ENCODE data around the gene NRXN2. TPM values are rescaled to one million over a fixed set of nuclear protein-coding genes. Genes with fewer than 3 reads are reported as not detected.

The NRXN2 gene
- polyA plus RNA-seq, 4 donors: 0.45 to 8.9 (median 2.7) TPM

DNA sequence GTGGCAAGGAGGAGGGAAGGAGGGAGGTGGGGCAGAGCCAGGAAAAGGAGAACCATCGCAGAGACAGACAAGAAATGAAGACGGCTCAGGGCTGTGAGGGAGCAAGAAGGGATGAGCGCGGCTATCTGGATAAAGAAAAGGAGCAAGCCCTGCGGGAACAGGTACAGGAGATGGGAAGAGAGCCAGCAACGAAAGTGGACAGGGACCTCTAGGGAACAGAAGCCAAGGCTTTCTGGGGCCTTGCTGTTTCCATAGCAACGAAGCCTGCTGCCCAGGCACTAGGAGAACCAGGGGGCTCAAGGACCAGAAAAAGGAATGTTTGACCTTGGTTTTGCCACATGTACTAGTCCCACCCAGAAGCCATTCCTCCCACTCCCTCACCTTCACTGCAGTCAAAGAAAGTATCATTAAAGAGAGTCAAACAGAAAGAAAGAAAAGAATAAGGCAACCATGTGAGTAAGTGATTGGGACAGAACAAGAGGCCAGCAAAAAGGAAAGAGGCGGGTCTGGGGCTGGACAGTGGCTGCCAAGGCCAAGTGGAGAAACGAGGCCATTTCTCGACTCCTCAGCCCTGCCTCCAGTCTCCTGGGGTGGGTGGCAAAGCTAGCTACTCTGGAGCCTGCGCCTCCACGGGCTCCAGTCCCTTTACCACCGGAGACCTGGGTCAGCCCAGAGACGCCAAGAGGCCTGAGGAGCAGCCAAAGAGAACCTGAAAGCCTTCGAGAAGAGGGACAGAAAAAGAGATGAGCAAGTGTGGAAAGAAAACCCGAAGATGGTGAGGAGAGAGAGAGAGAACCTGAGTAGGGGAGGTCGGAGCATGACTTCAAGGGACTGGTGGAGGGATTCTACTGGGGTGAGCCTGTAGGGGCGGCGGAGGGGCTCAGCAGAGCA lies 35.1 kb downstream of the NRXN2 start:
- Histone ChIP-seq H3K27me3 (ENCODE audit: control insufficient read depth in 3 of 3, insufficient read depth in 3 of 3, low read length in 3 of 3) (peaks cover 0 to 43% (median 2%) of the 10 kb centered on the region in 3 donors), H3K27ac (ENCODE audit: low read depth in 1 of 3, low read length in 2 of 3) (no peak overlapping the region), H3K9me3 (ENCODE audit: control insufficient read depth in 2 of 2, insufficient read depth in 1 of 2, low read depth in 1 of 2, low read length in 1 of 2) (no peaks in the 10 kb centered on the region), H3K4me3 (ENCODE audit: low read depth in 1 of 3, low read length in 3 of 3) (no peak overlapping the region), H3K4me1 (ENCODE audit: control insufficient read depth in 3 of 3, insufficient read depth in 2 of 3, low read depth in 1 of 3, low read length in 2 of 3) (peaks cover 0 to 3% (median 0%) of the 10 kb centered on the region in 3 donors), H3K36me3 (ENCODE audit: control insufficient read depth in 3 of 3, insufficient read depth in 2 of 3, low read depth in 1 of 3, low read length in 3 of 3) (no peaks in the 10 kb centered on the region)
- DNase-seq: no peak
- no peak for FAIRE-seq
- 55 to 57% (median 56%) methylated on average over 19 of the region's 19 CpGs for WGBS, 3 donors

DNA sequence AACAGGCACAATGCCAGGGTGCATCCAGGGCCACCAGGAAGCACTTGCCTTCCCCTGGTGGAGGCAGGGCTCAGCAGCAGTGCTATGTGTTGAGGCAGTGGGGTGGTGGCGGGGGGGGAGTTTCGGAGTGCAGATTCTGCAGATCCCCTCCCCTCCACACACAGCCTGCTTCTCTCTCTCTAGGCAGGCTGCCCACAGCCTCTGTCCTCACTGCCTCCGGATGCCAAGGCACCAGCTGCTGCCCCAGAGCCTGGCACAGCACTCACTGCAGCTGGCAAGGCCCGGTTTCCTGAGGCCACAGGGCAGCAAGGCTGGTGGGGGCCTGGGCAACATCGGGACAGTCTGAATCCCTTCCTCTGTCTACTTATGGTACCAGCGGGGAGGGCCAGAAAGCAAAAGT lies 35.8 kb downstream of the NRXN2 start:
- Histone ChIP-seq H3K9me3 (ENCODE audit: control insufficient read depth in 2 of 2, insufficient read depth in 1 of 2, low read depth in 1 of 2, low read length in 1 of 2) (no peaks in the 10 kb centered on the region), H3K27me3 (ENCODE audit: control insufficient read depth in 3 of 3, insufficient read depth in 3 of 3, low read length in 3 of 3) (peaks cover 0 to 40% (median 0%) of the 10 kb centered on the region in 3 donors), H3K36me3 (ENCODE audit: control insufficient read depth in 3 of 3, insufficient read depth in 2 of 3, low read depth in 1 of 3, low read length in 3 of 3) (no peaks in the 10 kb centered on the region), H3K4me1 (ENCODE audit: control insufficient read depth in 3 of 3, insufficient read depth in 2 of 3, low read depth in 1 of 3, low read length in 2 of 3) (peaks cover 0 to 3% (median 0%) of the 10 kb centered on the region in 3 donors), H3K27ac (ENCODE audit: low read depth in 1 of 3, low read length in 2 of 3) (no peak overlapping the region), H3K4me3 (ENCODE audit: low read depth in 1 of 3, low read length in 3 of 3) (no peak overlapping the region)
- FAIRE-seq: no peak
- WGBS, 3 donors: 62 to 72% (median 66%) methylated on average over 6 of the region's 6 CpGs
- DNase-seq: no peak

DNA sequence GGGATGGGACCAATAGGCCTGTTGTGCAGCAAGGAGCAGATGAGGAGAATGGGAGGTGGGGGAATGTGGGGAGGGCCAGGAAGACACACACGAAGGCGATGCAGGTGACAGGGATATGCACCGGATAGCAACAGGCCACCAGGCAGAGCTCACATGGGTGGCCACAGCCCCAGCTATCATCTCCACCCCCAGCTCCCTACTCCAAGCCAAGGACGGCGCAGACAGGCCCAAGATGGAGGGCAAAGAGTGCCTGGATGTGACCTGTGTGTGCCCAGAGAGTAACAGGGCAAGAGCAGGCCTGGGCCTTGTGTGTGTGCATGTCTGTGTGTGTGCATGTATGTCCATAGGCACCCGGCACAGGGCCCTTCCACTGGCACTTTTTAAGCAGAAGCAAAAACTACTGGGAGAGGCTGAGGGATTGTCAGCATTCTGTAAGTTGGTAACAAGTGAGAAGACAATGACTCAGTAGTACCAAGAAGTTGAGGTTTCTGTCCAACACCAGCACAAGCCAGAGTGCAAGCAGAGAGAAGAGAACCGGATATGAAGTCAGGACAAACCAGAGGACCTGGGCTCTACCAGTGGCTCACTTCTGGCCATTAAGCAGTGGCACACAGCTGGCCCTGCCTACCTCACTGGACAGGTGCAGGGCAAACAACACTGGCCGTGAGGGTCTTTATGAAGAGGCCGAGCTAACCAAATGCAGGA lies 36.4 kb downstream of the NRXN2 start:
- H3K4me1 ChIP-seq (ENCODE audit: control insufficient read depth in 3 of 3, insufficient read depth in 2 of 3, low read depth in 1 of 3, low read length in 2 of 3): peaks cover 0 to 3% (median 0%) of the 10 kb centered on the region in 3 donors
- no peaks in the 10 kb centered on the region for H3K9me3 ChIP-seq (ENCODE audit: control insufficient read depth in 2 of 2, insufficient read depth in 1 of 2, low read depth in 1 of 2, low read length in 1 of 2)
- FAIRE-seq (no peak), DNase-seq (no peak)
- H3K36me3 ChIP-seq (ENCODE audit: control insufficient read depth in 3 of 3, insufficient read depth in 2 of 3, low read depth in 1 of 3, low read length in 3 of 3): no peaks in the 10 kb centered on the region
- H3K4me3 ChIP-seq (ENCODE audit: low read depth in 1 of 3, low read length in 3 of 3): no peak overlapping the region
- 85 to 91% (median 85%) methylated on average over 9 of the region's 9 CpGs for WGBS, 3 donors
- H3K27ac ChIP-seq (ENCODE audit: low read depth in 1 of 3, low read length in 2 of 3): no peak overlapping the region
- peaks cover 0 to 35% (median 0%) of the 10 kb centered on the region in 3 donors for H3K27me3 ChIP-seq (ENCODE audit: control insufficient read depth in 3 of 3, insufficient read depth in 3 of 3, low read length in 3 of 3)

DNA sequence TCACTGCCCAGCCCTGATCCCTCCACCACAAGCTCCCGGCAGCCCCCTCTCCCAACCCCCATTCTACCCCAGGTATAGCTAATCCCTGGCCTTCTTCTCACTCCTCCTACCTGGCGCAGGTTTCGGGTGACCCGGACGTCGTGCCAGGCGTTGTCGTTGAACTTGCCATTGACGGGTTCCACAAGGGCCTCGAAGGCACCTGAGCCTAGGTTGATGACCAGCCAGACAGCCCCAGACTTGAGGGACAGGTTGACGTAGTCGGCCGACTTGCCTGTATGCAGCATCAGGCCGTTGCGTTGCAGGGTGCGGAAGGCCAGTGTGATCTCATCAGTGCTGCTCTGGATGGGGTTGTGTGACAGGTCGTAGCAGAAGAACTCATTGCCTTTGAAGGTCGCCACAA lies 37.5 kb downstream of the NRXN2 start:
- DNase-seq: no peak
- 89 to 91% (median 89%) methylated on average over 18 of the region's 18 CpGs for whole genome bisulfite sequencing, 3 donors
- no peak overlapping the region for H3K4me3 ChIP-seq (ENCODE audit: low read depth in 1 of 3, low read length in 3 of 3)
- no peak overlapping the region for H3K27ac ChIP-seq (ENCODE audit: low read depth in 1 of 3, low read length in 2 of 3)
- H3K27me3 ChIP-seq (ENCODE audit: control insufficient read depth in 3 of 3, insufficient read depth in 3 of 3, low read length in 3 of 3): peaks cover 0 to 29% (median 0%) of the 10 kb centered on the region in 3 donors
- H3K36me3 ChIP-seq (ENCODE audit: control insufficient read depth in 3 of 3, insufficient read depth in 2 of 3, low read depth in 1 of 3, low read length in 3 of 3): no peaks in the 10 kb centered on the region
- H3K4me1 ChIP-seq (ENCODE audit: control insufficient read depth in 3 of 3, insufficient read depth in 2 of 3, low read depth in 1 of 3, low read length in 2 of 3): peaks cover 0 to 3% (median 0%) of the 10 kb centered on the region in 3 donors
- H3K9me3 ChIP-seq (ENCODE audit: control insufficient read depth in 2 of 2, insufficient read depth in 1 of 2, low read depth in 1 of 2, low read length in 1 of 2): no peaks in the 10 kb centered on the region
- FAIRE-seq: no peak

DNA sequence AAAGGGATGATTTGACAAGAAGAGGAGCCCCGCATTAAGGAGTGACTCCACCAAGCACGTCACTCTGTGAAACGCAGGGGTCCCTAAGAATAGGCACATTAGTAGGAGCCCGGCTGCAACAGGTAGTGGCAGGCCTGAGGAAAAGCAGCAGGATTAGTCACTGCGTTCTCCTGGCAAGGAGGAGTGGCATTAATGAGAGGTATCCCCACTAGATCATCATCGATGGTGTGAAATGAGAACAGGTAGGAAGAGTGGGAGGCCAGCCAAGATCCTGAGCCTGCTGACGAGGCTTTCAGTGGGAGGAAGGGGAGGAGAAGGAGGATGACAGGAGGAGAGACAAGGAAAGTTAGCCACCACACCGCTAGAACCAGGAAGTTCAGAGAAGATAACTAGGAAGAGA lies 38.6 kb downstream of the NRXN2 start:
- no peaks in the 10 kb centered on the region for H3K9me3 ChIP-seq (ENCODE audit: control insufficient read depth in 2 of 2, insufficient read depth in 1 of 2, low read depth in 1 of 2, low read length in 1 of 2)
- peaks cover 0 to 34% (median 0%) of the 10 kb centered on the region in 3 donors for H3K27me3 ChIP-seq (ENCODE audit: control insufficient read depth in 3 of 3, insufficient read depth in 3 of 3, low read length in 3 of 3)
- no peaks in the 10 kb centered on the region for H3K36me3 ChIP-seq (ENCODE audit: control insufficient read depth in 3 of 3, insufficient read depth in 2 of 3, low read depth in 1 of 3, low read length in 3 of 3)
- 46 to 67% (median 53%) methylated on average over 8 of the region's 8 CpGs for WGBS, 3 donors
- peaks cover 0 to 3% (median 0%) of the 10 kb centered on the region in 3 donors for H3K4me1 ChIP-seq (ENCODE audit: control insufficient read depth in 3 of 3, insufficient read depth in 2 of 3, low read depth in 1 of 3, low read length in 2 of 3)
- FAIRE-seq: no peak
- H3K27ac ChIP-seq (ENCODE audit: low read depth in 1 of 3, low read length in 2 of 3): no peak overlapping the region
- no peak overlapping the region for H3K4me3 ChIP-seq (ENCODE audit: low read depth in 1 of 3, low read length in 3 of 3)
- no peak for DNase-seq

DNA sequence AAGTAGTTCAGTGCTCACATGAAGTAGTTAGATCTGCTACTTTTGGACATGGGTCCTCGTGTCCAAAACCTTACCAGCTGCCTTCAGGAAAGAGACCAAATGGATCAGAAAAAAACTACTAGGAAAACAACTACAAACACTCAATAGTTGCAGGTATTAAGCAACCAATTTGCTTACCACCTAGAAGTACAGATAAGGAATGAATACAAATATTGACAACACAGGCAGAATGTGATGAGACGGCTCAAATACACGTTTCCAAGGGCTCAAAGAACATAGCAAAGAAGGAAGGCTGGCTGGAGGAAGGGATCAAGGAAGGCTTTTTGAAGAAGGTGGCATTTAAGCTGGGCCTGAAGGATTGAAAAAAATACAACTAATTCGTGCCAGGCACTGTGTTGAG lies 41.8 kb downstream of the NRXN2 start:
- Histone ChIP-seq H3K36me3 (ENCODE audit: control insufficient read depth in 3 of 3, insufficient read depth in 2 of 3, low read depth in 1 of 3, low read length in 3 of 3) (no peaks in the 10 kb centered on the region), H3K27ac (ENCODE audit: low read depth in 1 of 3, low read length in 2 of 3) (no peak overlapping the region), H3K9me3 (ENCODE audit: control insufficient read depth in 2 of 2, insufficient read depth in 1 of 2, low read depth in 1 of 2, low read length in 1 of 2) (no peaks in the 10 kb centered on the region), H3K4me3 (ENCODE audit: low read depth in 1 of 3, low read length in 3 of 3) (no peak overlapping the region), H3K4me1 (ENCODE audit: control insufficient read depth in 3 of 3, insufficient read depth in 2 of 3, low read depth in 1 of 3, low read length in 2 of 3) (no peaks in the 10 kb centered on the region), H3K27me3 (ENCODE audit: control insufficient read depth in 3 of 3, insufficient read depth in 3 of 3, low read length in 3 of 3) (peaks cover 0 to 60% (median 2%) of the 10 kb centered on the region in 3 donors)
- 19 to 56% (median 26%) methylated on average over 4 of the region's 4 CpGs for WGBS, 3 donors
- FAIRE-seq (no peak), DNase-seq (no peak)

DNA sequence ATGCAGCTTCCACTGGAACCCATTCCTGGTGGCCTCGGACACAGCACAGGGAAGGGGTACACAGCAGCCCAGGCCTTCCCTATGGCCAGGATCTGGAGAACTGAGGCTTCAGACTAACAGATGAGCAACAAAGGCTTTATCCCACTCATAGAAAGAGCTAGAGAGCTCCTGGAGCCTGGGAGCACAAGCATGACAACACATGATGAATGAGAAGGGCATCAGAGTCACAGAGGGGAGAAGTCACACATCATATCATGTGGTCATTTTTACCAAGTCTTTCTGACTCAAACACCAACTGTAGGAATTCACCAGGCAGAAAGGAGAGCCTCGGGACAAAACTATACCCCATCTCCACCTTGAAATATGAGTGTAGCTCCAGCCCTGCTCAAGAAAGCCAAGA lies 43.2 kb downstream of the NRXN2 start:
- FAIRE-seq: no peak

DNA sequence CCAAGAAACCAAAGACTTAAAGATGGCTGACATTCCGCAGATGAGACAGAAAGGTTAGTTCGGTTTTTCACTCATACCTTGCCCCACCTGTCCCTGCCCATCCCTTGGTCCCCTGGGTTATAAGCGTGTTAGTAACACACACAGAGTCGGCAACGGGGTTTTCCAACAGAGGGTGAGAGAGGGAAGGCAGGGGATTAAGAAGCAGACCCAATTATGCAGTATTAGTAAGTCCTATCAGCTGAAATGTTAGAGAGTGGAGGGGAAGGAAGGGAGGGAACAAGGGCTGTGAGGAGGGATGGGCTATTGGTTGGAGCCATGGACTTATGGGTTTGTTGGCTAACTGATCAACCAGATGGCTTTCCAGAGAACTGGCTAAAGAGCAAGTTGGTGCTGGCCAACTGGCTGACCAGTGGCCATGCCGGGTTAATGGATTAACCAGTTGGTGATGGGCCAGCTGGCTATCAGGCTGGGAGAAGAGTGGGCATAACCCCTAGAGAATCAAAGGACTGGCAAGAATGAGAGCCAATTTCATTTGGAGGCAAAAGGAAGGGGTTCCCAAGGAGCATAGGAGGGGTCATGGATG lies 45.5 kb downstream of the NRXN2 start:
- Histone ChIP-seq H3K27me3 (ENCODE audit: control insufficient read depth in 3 of 3, insufficient read depth in 3 of 3, low read length in 3 of 3) (peaks cover 0 to 59% (median 11%) of the 10 kb centered on the region in 3 donors), H3K9me3 (ENCODE audit: control insufficient read depth in 2 of 2, insufficient read depth in 1 of 2, low read depth in 1 of 2, low read length in 1 of 2) (no peaks in the 10 kb centered on the region), H3K4me1 (ENCODE audit: control insufficient read depth in 3 of 3, insufficient read depth in 2 of 3, low read depth in 1 of 3, low read length in 2 of 3) (peaks cover 0 to 16% (median 0%) of the 10 kb centered on the region in 3 donors), H3K4me3 (ENCODE audit: low read depth in 1 of 3, low read length in 3 of 3) (no peak overlapping the region), H3K27ac (ENCODE audit: low read depth in 1 of 3, low read length in 2 of 3) (no peak overlapping the region), H3K36me3 (ENCODE audit: control insufficient read depth in 3 of 3, insufficient read depth in 2 of 3, low read depth in 1 of 3, low read length in 3 of 3) (no peaks in the 10 kb centered on the region)
- DNase-seq (no peak), FAIRE-seq (no peak)
- 66 to 79% (median 72%) methylated on average over 6 of the region's 6 CpGs for whole genome bisulfite sequencing, 3 donors

More for the DNA sequence above, 43.2 kb downstream of the NRXN2 start:
- Histone ChIP-seq H3K4me3 (ENCODE audit: low read depth in 1 of 3, low read length in 3 of 3) (no peak overlapping the region), H3K27ac (ENCODE audit: low read depth in 1 of 3, low read length in 2 of 3) (no peak overlapping the region), H3K36me3 (ENCODE audit: control insufficient read depth in 3 of 3, insufficient read depth in 2 of 3, low read depth in 1 of 3, low read length in 3 of 3) (no peaks in the 10 kb centered on the region), H3K27me3 (ENCODE audit: control insufficient read depth in 3 of 3, insufficient read depth in 3 of 3, low read length in 3 of 3) (peaks cover 0 to 66% (median 9%) of the 10 kb centered on the region in 3 donors), H3K9me3 (ENCODE audit: control insufficient read depth in 2 of 2, insufficient read depth in 1 of 2, low read depth in 1 of 2, low read length in 1 of 2) (no peaks in the 10 kb centered on the region), H3K4me1 (ENCODE audit: control insufficient read depth in 3 of 3, insufficient read depth in 2 of 3, low read depth in 1 of 3, low read length in 2 of 3) (peaks cover 0 to 12% (median 0%) of the 10 kb centered on the region in 3 donors)
- DNase-seq: no peak
- 17 to 29% (median 26%) methylated on average over 2 of the region's 2 CpGs for WGBS, 3 donors
